Fibroblast of skin of left biceps (primary cell): Measurements from ENCODE around the gene PIWIL4.

Experiments
- DNase-seq, 2 experiments: peaks; one replicate each; pipeline ENCODE4 v3.0.0-alpha.2; 2013; ENCODE audit warnings: low read depth in 2 of 2

The PIWIL4 gene

GRCh38 chr11:94567181-94567670 lies at the start of gene PIWIL4:
Gene PIWIL4, plus strand, starts transcription at chr11:94567368. Its CDS starts 151 bp downstream, at chr11:94567519.
- no peak for DNase-seq

GRCh38 chr11:94518300-94518699 lies 48.9 kb upstream of the PIWIL4 start:
- no peak for DNase-seq

- DNase-seq, result no peak
These were observed 47.6 kb upstream of the PIWIL4 start for GRCh38 chr11:94519478-94520084.

- DNase-seq, result no peak
These were observed 45.5 kb upstream of the PIWIL4 start for GRCh38 chr11:94521684-94522083.

- no peak for DNase-seq
These were observed 42.8 kb upstream of the PIWIL4 start for GRCh38 chr11:94524341-94524740.

- peak; percentile 55 to 59 for DNase-seq
These were observed 41.4 kb upstream of the PIWIL4 start for GRCh38 chr11:94525546-94526324.

- no peak for DNase-seq
These were observed 40.3 kb upstream of the PIWIL4 start for GRCh38 chr11:94526645-94527438.

GRCh38 chr11:94528551-94528950 lies 38.6 kb upstream of the PIWIL4 start:
- DNase-seq, result no peak

- no peak for DNase-seq
These were observed 35.0 kb upstream of the PIWIL4 start for GRCh38 chr11:94532211-94532610.

- no peak for DNase-seq
These were observed 34.0 kb upstream of the PIWIL4 start for GRCh38 chr11:94533206-94533605.

GRCh38 chr11:94533696-94534630 lies 33.2 kb upstream of the PIWIL4 start:
- no peak for DNase-seq

GRCh38 chr11:94536386-94536785 lies 30.8 kb upstream of the PIWIL4 start:
- no peak for DNase-seq

- DNase-seq, result peak; percentile 31 to 50
These were observed 30.1 kb upstream of the PIWIL4 start for GRCh38 chr11:94537031-94537600.

- DNase-seq, result no peak
These were observed 27.7 kb upstream of the PIWIL4 start for GRCh38 chr11:94539420-94539819.

- DNase-seq, result peak in 1 of 2 experiments; percentile 60
These were observed 23.2 kb upstream of the PIWIL4 start, which contains the start of gene FUT4 for GRCh38 chr11:94543695-94544645. Gene FUT4, plus strand, starts transcription at chr11:94543921. Its CDS starts 213 bp downstream, at chr11:94544134.

- DNase-seq, result no peak
These were observed 22.4 kb upstream of the PIWIL4 start for GRCh38 chr11:94544646-94545263.

- no peak for DNase-seq
These were observed 21.7 kb upstream of the PIWIL4 start for GRCh38 chr11:94545264-94546161.

- no peak for DNase-seq
These were observed 21.1 kb upstream of the PIWIL4 start for GRCh38 chr11:94546162-94546470.
